Lower leg skin (tissue), 3 donors: ENCODE data around the gene ZNF853.

Experiments used
- POLR2A ChIP-seq, 2 donors: fragments of 450-650 bp; IDR thresholded peaks; one replicate each; pipeline ENCODE4 v1.6.1; 2016 to 2017; ENCODE audit warnings: antibody characterized with exemption in 2 of 2, mild to moderate bottlenecking in 1 of 2, moderate library complexity in 1 of 2
- TF ChIP-seq, protein P1 (sequence below), 3 donors: fragments of 450-650 bp; IDR thresholded peaks; one replicate each; pipeline ENCODE4 v1.5.1; 2016; ENCODE audit warnings: antibody characterized with exemption in 3 of 3, mild to moderate bottlenecking in 3 of 3, moderate library complexity in 2 of 3

DNA sequence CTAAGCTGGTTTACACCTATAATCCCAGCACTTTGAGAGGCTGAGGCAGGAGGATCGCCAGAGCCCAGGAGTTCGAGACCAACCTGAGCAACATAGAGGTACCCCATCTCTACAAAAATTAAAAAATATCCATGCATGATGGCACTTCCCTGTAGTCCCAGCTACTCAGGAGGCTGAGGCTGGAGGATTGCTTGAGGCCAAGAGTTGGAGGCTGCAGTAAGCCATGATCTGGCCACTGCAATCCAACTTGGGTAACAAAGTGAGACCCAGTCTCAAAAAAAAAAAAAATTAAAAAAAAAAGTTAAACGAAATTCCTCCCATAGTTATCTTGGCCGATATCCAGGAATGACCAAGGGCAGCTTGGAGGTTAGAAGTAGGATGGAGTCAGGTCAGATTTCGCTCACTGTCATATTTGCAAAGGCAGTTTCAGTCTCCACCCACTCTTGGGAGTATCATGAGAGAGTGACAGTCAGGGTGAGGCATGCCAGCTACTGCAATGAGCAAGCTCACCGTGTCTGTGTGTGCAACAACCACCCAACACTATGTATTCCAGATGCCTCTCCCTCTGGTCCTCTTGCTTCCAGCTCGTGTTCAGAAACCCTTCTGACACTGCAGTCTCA, 44.1 kb upstream of the ZNF853 start:
- TF ChIP-seq, protein P1, sequence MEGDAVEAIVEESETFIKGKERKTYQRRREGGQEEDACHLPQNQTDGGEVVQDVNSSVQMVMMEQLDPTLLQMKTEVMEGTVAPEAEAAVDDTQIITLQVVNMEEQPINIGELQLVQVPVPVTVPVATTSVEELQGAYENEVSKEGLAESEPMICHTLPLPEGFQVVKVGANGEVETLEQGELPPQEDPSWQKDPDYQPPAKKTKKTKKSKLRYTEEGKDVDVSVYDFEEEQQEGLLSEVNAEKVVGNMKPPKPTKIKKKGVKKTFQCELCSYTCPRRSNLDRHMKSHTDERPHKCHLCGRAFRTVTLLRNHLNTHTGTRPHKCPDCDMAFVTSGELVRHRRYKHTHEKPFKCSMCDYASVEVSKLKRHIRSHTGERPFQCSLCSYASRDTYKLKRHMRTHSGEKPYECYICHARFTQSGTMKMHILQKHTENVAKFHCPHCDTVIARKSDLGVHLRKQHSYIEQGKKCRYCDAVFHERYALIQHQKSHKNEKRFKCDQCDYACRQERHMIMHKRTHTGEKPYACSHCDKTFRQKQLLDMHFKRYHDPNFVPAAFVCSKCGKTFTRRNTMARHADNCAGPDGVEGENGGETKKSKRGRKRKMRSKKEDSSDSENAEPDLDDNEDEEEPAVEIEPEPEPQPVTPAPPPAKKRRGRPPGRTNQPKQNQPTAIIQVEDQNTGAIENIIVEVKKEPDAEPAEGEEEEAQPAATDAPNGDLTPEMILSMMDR (IDR thresholded peaks at IDR 0.05) = no peak
- no peak for TF ChIP-seq POLR2A (IDR thresholded peaks at IDR 0.05)
